Osteoblast (primary cell): ENCODE data around the gene ZC2HC1B. TPM values are rescaled to one million over a fixed set of nuclear protein-coding genes. Genes with fewer than 3 reads are reported as not detected.

ENCODE experiments used
- DNase-seq: peaks from one replicate; pipeline ENCODE4 v3.0.0; 2011; ENCODE audit warnings: low spot score, mixed read lengths; ENCODE audit not compliant: insufficient read length; ENCODE audit errors: missing footprints
- H2AFZ ChIP-seq: 2 replicates; pipeline ENCODE4 v1.6.0; 2011; ENCODE audit warnings: mild to moderate bottlenecking, low read length
- H3K27ac ChIP-seq: 2 replicates; pipeline ENCODE4 v1.5.1; 2011; ENCODE audit warnings: mild to moderate bottlenecking, low read depth, low read length, moderate library complexity
- H3K27me3 ChIP-seq: 2 replicates; pipeline ENCODE4 v1.6.0; 2012; ENCODE audit warnings: mild to moderate bottlenecking, control low read depth, inconsistent platforms, low read length, moderate library complexity; ENCODE audit not compliant: insufficient read depth
- H3K36me3 ChIP-seq: 2 replicates; pipeline ENCODE4 v1.5.1; 2011; ENCODE audit warnings: mild to moderate bottlenecking, low read length, control low read depth, moderate library complexity; ENCODE audit not compliant: insufficient read depth
- H3K4me1 ChIP-seq: 2 replicates; pipeline ENCODE4 v1.5.1; 2011; ENCODE audit warnings: mild to moderate bottlenecking, low read length, control low read depth, moderate library complexity; ENCODE audit not compliant: insufficient read depth
- H3K4me2 ChIP-seq: 2 replicates; pipeline ENCODE4 v1.6.0; 2011; ENCODE audit warnings: mild to moderate bottlenecking, low read length; ENCODE audit not compliant: insufficient read depth
- H3K4me3 ChIP-seq: fragments of 200-600 bp; sonication (generic); 3 replicates; pipeline ENCODE4 v1.5.1; 2012; ENCODE audit warnings: mild to moderate bottlenecking, low read length, inconsistent platforms; ENCODE audit not compliant: insufficient read depth
- H3K79me2 ChIP-seq: 2 replicates; pipeline ENCODE4 v1.6.0; 2012; ENCODE audit warnings: mild to moderate bottlenecking, low read length, control low read depth, inconsistent platforms; ENCODE audit not compliant: insufficient read depth
- H3K9me3 ChIP-seq: 2 replicates; pipeline ENCODE4 v1.5.1; 2011; ENCODE audit warnings: low read depth, low read length, control low read depth
- H4K20me1 ChIP-seq: 2 replicates; pipeline ENCODE4 v1.6.0; 2012; ENCODE audit warnings: mild to moderate bottlenecking, low read length, control low read depth; ENCODE audit not compliant: insufficient read depth
- CTCF ChIP-seq: IDR thresholded peaks from 2 replicates; pipeline ENCODE4 v1.5.1; 2011; ENCODE audit warnings: mild to moderate bottlenecking, low read depth, low read length, moderate library complexity; ENCODE audit errors: extremely low read depth
- small RNA-seq: library from RNA; depleted of rRNA; stranded (forward); fragments of <200 nt; gene quantifications from one replicate; pipeline ENCODE3, GENCODE V24; 2012
- total RNA-seq: library from RNA; depleted of rRNA; stranded (reverse); fragments of >200 nt; gene quantifications from 2 replicates; pipeline ENCODE4 v1.2.3, GENCODE V29; 2012

ZC2HC1B gene
- total RNA-seq, 1 donor, result not detected

DNA sequence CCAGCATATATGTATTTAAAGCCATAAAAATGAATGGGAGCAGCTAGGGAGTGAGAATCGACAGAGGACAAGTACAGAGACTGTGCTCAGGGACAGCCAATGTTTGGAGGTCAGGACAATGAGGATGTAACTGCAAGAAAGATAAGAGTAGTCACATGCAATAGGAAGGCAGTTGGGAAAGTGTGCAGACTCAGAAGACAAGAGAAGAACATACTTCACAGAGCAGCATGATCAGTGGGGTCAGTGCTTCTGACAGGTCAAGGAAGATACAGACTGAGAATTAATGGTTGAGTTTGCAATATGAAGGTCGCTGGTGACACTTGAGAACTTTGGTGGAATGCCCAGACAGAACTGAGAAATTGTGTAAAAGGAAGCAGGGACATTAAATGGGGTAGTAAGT is 118.7 kb downstream of the ZC2HC1B start:
- no peak for TF ChIP-seq CTCF
- Histone ChIP-seq H3K79me2 (peaks cover 16% of the 10 kb centered on the region), H4K20me1 (no peaks in the 10 kb centered on the region), H3K4me2 (no peak overlapping the region), H3K4me1 (no peaks in the 10 kb centered on the region), H3K4me3 (no peak overlapping the region), H3K9me3 (no peaks in the 10 kb centered on the region), H3K27ac (no peak overlapping the region), H3K36me3 (no peaks in the 10 kb centered on the region), H3K27me3 (peaks cover 6% of the 10 kb centered on the region), H2AFZ (no peak overlapping the region)
- DNase-seq, result no peak

GRCh38 chr6:143984666-143985065 is 120.4 kb downstream of the ZC2HC1B start:
- H3K27me3 ChIP-seq, result peaks cover 6% of the 10 kb centered on the region
- TF ChIP-seq CTCF, result no peak
- DNase-seq, result no peak
- H3K4me2 ChIP-seq, result no peak overlapping the region
- no peaks in the 10 kb centered on the region for H3K36me3 ChIP-seq
- H3K4me1 ChIP-seq, result no peaks in the 10 kb centered on the region
- no peak overlapping the region for H3K27ac ChIP-seq
- H3K79me2 ChIP-seq, result peaks cover 19% of the 10 kb centered on the region
- H2AFZ ChIP-seq, result no peak overlapping the region
- no peak overlapping the region for H3K4me3 ChIP-seq
- H4K20me1 ChIP-seq, result no peaks in the 10 kb centered on the region
- no peaks in the 10 kb centered on the region for H3K9me3 ChIP-seq

DNA sequence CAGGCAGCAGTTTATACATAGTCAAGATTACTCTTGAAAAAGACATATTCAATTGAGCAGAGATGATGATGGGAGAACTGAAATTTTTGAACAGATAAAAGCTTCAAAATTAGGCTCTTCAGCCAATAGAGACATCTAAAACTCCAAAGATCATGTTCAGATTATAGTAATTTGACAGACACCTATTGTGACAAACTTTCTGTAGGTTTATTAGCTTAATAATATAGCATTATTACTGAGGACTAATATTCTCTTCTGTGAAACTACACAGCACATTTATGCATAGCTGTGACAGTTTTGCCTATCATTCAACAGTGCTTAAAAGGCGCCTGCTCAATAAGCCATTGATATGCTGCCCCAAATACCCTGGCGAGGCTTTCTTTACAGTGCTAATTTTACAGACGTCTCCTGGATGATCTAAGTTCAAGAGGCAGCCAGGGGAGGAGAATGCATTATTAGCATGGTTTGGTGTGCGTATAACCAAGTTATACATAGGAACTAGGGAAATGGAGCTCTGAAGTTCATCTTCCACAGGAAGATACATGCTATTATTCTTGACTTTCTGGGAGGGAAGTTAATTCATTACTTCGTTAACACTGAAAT is 122.3 kb downstream of the ZC2HC1B start:
- Histone ChIP-seq H3K36me3 (no peaks in the 10 kb centered on the region), H2AFZ (no peak overlapping the region), H3K79me2 (peaks cover 30% of the 10 kb centered on the region), H3K4me1 (no peaks in the 10 kb centered on the region), H3K27me3 (no peaks in the 10 kb centered on the region), H3K4me2 (no peak overlapping the region), H3K9me3 (no peaks in the 10 kb centered on the region), H3K4me3 (no peak overlapping the region), H4K20me1 (peaks cover 1% of the 10 kb centered on the region), H3K27ac (no peak overlapping the region)
- no peak for DNase-seq
- TF ChIP-seq CTCF, result no peak

Small RNA genes lying within 50 kb of the gene (small RNA-seq; reads per million reads assigned to genes)
- gene ZC2HC1B, result not detected

Other genes with a start within 250 kb of the ZC2HC1B start
- gene PHACTR2, start 186.5 kb upstream of the ZC2HC1B start, total RNA-seq, result 71.7 and 76.9 TPM in 2 replicates
- gene LTV1, start 21.1 kb upstream of the ZC2HC1B start, total RNA-seq, result 15.3 and 16.6 TPM in 2 replicates
- 16.6 and 22.4 TPM in 2 replicates for gene PLAGL1, start 143.8 kb downstream of the ZC2HC1B start, total RNA-seq
- gene SF3B5, start 231.1 kb downstream of the ZC2HC1B start, total RNA-seq, result 67.5 and 78.9 TPM in 2 replicates